MCF 10A (cell line): ENCODE measurements around the gene NOL11. TPM values are rescaled to one million over a fixed set of nuclear protein-coding genes. Genes with fewer than 3 reads are reported as not detected.

ENCODE experiments used
- BruUV-seq: library from RNA; stranded (reverse); fragments of 400-500 nt; replicated peaks from 2 replicates; lab custom pipeline; 2021; lab: Mats Ljungman, UMichigan
- CTCF ChIA-PET: fragments of 300-600 bp; sonication (Branson Sonifier 250); formaldehyde crosslinking; extraction: SDS; loops from one replicate; lab custom pipeline; 2021; ENCODE audit warnings: antibody characterized with exemption, inconsistent platforms; lab: Yijun Ruan, JAX
- POLR2A ChIA-PET: fragments of 300-600, 350-650 bp; sonication (Branson Sonifier 250); formaldehyde crosslinking; extraction: SDS; loops from one replicate; lab custom pipeline; 2020; ENCODE audit warnings: antibody characterized with exemption, inconsistent platforms; lab: Yijun Ruan, JAX
- DNase-seq: peaks from one replicate; pipeline ENCODE4 v3.0.0-alpha.2; 2018; ENCODE audit not compliant: unreplicated experiment
- H3K27ac Mint-ChIP-seq: one replicate; pipeline ENCODE4 v1.8.0; 2022; ENCODE audit warnings: mild to moderate bottlenecking, low read depth, mixed read lengths; ENCODE audit not compliant: unreplicated experiment
- H3K27me3 Mint-ChIP-seq: one replicate; pipeline ENCODE4 v1.8.0; 2022; ENCODE audit warnings: mixed read lengths; ENCODE audit not compliant: insufficient read depth, unreplicated experiment
- H3K36me3 Mint-ChIP-seq: one replicate; pipeline ENCODE4 v1.8.0; 2022; ENCODE audit warnings: mild to moderate bottlenecking, moderate library complexity, mixed read lengths; ENCODE audit not compliant: insufficient read depth, unreplicated experiment
- H3K4me1 Mint-ChIP-seq: one replicate; pipeline ENCODE4 v1.8.0; 2022; ENCODE audit warnings: mixed read lengths; ENCODE audit not compliant: insufficient read depth, unreplicated experiment
- H3K4me3 Mint-ChIP-seq: one replicate; pipeline ENCODE4 v1.8.0; 2022; ENCODE audit warnings: mild to moderate bottlenecking, moderate library complexity, mixed read lengths; ENCODE audit not compliant: unreplicated experiment
- H3K9me3 Mint-ChIP-seq: one replicate; pipeline ENCODE4 v1.8.0; 2022; ENCODE audit warnings: mixed read lengths; ENCODE audit not compliant: unreplicated experiment
- intact Hi-C: fragments of 100-400 bp; cut with micrococcal nuclease; formaldehyde crosslinking; loops from 2 replicates; pipeline ENCODE4 v1.14.1; 2022
- total RNA-seq: library from RNA; stranded (reverse); gene quantifications from 2 replicates; pipeline ENCODE4 v1.2.3, GENCODE V29; 2022
- TF ChIP-seq, protein P1 (sequence below): fragments of 200-600 bp; IDR thresholded peaks from one replicate; pipeline ENCODE4 v1.8.0; 2022; ENCODE audit warnings: antibody characterized with exemption, mild to moderate bottlenecking; ENCODE audit not compliant: unreplicated experiment

Gene NOL11
- total RNA-seq, 1 experiment from 2014 or later: 50.4 TPM

DNA sequence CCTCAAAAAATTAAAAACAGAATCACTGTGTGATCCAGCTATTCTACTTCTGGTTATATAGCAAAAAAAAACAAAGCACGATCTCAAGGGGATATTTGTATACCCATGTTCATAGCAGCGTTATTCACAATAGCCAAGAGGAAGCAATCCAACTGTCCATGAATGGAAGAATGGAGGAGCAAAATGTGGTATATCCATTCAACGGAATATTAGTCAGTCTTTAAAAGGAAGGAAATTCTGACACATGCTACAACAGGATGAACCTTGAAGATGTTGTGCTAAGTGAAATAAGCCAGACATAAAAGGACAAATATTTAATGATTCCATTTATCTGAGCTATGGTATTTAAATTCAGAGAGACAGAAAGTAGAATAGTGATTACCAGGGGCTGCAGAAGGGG is 4.6 kb upstream of the NOL11 start:
- DNase-seq: no peak
- no TSS peak for BruUV-seq
- no peaks in the 10 kb centered on the region for H3K4me1 Mint-ChIP-seq
- intact Hi-C loops: loop anchor here (10.0 kb wide), 1 partner anchor 338 kb away; the partner anchor contains the start of gene PITPNC1
- H3K27ac Mint-ChIP-seq: no peak overlapping the region
- TF ChIP-seq, protein P1, sequence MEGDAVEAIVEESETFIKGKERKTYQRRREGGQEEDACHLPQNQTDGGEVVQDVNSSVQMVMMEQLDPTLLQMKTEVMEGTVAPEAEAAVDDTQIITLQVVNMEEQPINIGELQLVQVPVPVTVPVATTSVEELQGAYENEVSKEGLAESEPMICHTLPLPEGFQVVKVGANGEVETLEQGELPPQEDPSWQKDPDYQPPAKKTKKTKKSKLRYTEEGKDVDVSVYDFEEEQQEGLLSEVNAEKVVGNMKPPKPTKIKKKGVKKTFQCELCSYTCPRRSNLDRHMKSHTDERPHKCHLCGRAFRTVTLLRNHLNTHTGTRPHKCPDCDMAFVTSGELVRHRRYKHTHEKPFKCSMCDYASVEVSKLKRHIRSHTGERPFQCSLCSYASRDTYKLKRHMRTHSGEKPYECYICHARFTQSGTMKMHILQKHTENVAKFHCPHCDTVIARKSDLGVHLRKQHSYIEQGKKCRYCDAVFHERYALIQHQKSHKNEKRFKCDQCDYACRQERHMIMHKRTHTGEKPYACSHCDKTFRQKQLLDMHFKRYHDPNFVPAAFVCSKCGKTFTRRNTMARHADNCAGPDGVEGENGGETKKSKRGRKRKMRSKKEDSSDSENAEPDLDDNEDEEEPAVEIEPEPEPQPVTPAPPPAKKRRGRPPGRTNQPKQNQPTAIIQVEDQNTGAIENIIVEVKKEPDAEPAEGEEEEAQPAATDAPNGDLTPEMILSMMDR: no peak
- no peak overlapping the region for H3K4me3 Mint-ChIP-seq
- POLR2A ChIA-PET: no interaction called here
- H3K9me3 Mint-ChIP-seq: no peaks in the 10 kb centered on the region
- H3K27me3 Mint-ChIP-seq: no peaks in the 10 kb centered on the region
- CTCF ChIA-PET: interaction anchor here (0.6 to 1.4 kb wide), 2 partner anchors 13 to 211 kb away, joined by 3 to 5 read pairs; no protein-coding TSS in a partner anchor
- peaks cover 6% of the 10 kb centered on the region for H3K36me3 Mint-ChIP-seq

GRCh38 chr17:67716405-67716798 is 1.3 kb upstream of the NOL11 start:
- Mint-ChIP-seq H3K9me3 (no peaks in the 10 kb centered on the region), H3K27ac (peak overlapping the region; percentile 100), H3K27me3 (no peaks in the 10 kb centered on the region), H3K4me1 (no peaks in the 10 kb centered on the region), H3K36me3 (peaks cover 23% of the 10 kb centered on the region), H3K4me3 (no peak overlapping the region)
- no TSS peak for BruUV-seq
- DNase-seq: no peak
- CTCF ChIA-PET: interaction anchor here (0.6 kb wide), 1 partner anchor 146 kb away, joined by 4 read pairs; no protein-coding TSS in a partner anchor
- TF ChIP-seq, protein P1: no peak
- POLR2A ChIA-PET: interaction anchor here (3.4 to 3.9 kb wide), 2 partner anchors 9 to 107 kb away, joined by 23 to 45 read pairs; partner anchors contain the start of gene BPTF
- intact Hi-C loops: loop anchor here (5.0 to 10.0 kb wide), 2 partner anchors 342 to 746 kb away; partner anchors contain the start of gene PITPNC1

- peak overlapping the region; percentile 98 for H3K4me3 Mint-ChIP-seq
- peaks cover 31% of the 10 kb centered on the region for H3K36me3 Mint-ChIP-seq
- no peak for DNase-seq
- ChIA-PET POLR2A (interaction anchor here (0.5 to 3.9 kb wide), 18 partner anchors 10 to 384 kb away, joined by 3 to 45 read pairs (median 4); partner anchors contain the start of genes BPTF, PITPNC1 and PSMD12), CTCF (interaction anchor here (0.6 to 1.6 kb wide), 16 partner anchors 8 to 802 kb away, joined by 3 to 13 read pairs (median 3); no protein-coding TSS in a partner anchor)
- intact Hi-C loops: loop anchor here (1.0 to 10.0 kb wide), 3 partner anchors 62 to 745 kb away; partner anchors contain the start of gene PITPNC1
- H3K4me1 Mint-ChIP-seq: no peaks in the 10 kb centered on the region
- TF ChIP-seq, protein P1: no peak
- H3K27ac Mint-ChIP-seq: peak overlapping the region; percentile 100
- BruUV-seq: TSS peak; percentile 97
- no peaks in the 10 kb centered on the region for H3K27me3 Mint-ChIP-seq
- no peaks in the 10 kb centered on the region for H3K9me3 Mint-ChIP-seq
Observed at GRCh38 chr17:67717192-67717623, 528 bp upstream of the NOL11 start.

DNA sequence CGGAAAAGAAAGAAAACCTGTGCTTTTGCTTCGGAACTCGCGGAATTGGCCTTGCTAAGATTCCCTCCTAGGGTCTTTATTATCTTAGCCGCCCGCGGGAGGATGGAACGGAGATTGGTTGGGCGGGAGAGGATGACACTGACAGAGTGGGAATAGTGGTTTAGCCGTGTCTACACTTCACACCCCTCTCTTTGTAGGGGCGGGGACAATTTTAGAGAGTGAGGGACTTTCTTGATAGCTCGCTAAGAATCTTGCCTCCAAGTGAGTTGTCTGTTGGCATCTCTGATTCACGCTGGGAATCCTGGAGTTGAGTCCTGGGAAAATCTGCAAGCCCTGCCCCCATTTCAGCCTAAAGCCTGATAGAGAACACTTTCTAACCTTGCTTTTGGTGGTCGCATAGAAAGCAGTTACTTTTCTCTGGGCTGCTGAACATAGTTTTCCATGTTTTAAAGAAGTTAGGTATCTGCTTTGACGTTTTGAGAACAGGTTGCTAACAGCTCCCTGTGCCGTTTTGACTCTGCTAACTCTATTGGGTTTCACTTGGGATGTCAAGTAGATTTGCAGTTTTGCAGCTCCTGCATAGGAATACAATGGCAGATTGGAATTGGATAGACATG is 697 bp downstream of the NOL11 start:
- Mint-ChIP-seq H3K27ac (peak overlapping the region; percentile 100), H3K9me3 (no peaks in the 10 kb centered on the region), H3K36me3 (peaks cover 44% of the 10 kb centered on the region), H3K4me1 (no peaks in the 10 kb centered on the region), H3K4me3 (peak overlapping the region; percentile 98), H3K27me3 (no peaks in the 10 kb centered on the region)
- ChIA-PET CTCF (interaction anchor here (0.5 to 1.6 kb wide), 6 partner anchors 9 to 283 kb away, joined by 3 to 7 read pairs (median 4); partner anchors contain the start of gene BPTF), POLR2A (interaction anchor here (0.6 to 3.9 kb wide), 25 partner anchors 9 to 687 kb away, joined by 3 to 45 read pairs (median 4); partner anchors contain the start of genes BPTF, PITPNC1 and PSMD12)
- DNase-seq: peak; percentile 48
- TF ChIP-seq, protein P1: no peak
- intact Hi-C loops: loop anchor here (2.0 to 10.0 kb wide), 3 partner anchors 106 to 744 kb away; partner anchors contain the start of genes BPTF and PITPNC1
- BruUV-seq: no TSS peak
